HepG2 (cell line): Measurements from ENCODE around the gene GIN1. TPM values are rescaled to one million over a fixed set of nuclear protein-coding genes. Genes with fewer than 3 reads are reported as not detected.

ENCODE experiments used
- ATF7 ChIP-seq, 2 experiments: fragments of 450-650 bp in 1 of 2; sonication (generic) in 1 of 2; formaldehyde crosslinking in 1 of 2; IDR thresholded peaks; 2 replicates each; pipeline versions ENCODE4 v1.4.0 to v1.6.1; 2016 to 2020; ENCODE audit warnings: antibody characterized with exemption in 1 of 2, mild to moderate bottlenecking in 1 of 2, missing genetic modification reagents in 1 of 2
- CBFB ChIP-seq: sonication (generic); formaldehyde crosslinking; IDR thresholded peaks from 2 replicates; pipeline ENCODE4 v1.4.0; 2020; ENCODE audit warnings: missing genetic modification reagents
- E2F5 ChIP-seq: sonication (generic); formaldehyde crosslinking; conservative IDR thresholded peaks from 2 replicates; pipeline ENCODE4 v1.4.0; 2020; ENCODE audit warnings: missing genetic modification reagents
- FOXA1 ChIP-seq, 2 experiments: fragments of 450-650 bp in 1 of 2; sonication (generic) in 1 of 2; formaldehyde crosslinking in 1 of 2; IDR thresholded peaks; 2 replicates each; pipeline versions ENCODE4 v1.4.0 to v1.6.1; 2016 to 2020; ENCODE audit warnings: missing genetic modification reagents in 1 of 2
- HDAC6 ChIP-seq: fragments of 200-600 bp; sonication (generic); IDR thresholded peaks from 2 replicates; pipeline ENCODE4 v1.7.0; 2017; ENCODE audit warnings: mild to moderate bottlenecking, antibody characterized with exemption, low read length, low read depth
- NONO ChIP-seq, 2 experiments: fragments of 450-650 bp in 1 of 2; sonication (generic) in 1 of 2; formaldehyde crosslinking in 1 of 2; IDR thresholded peaks in 1 of 2; conservative IDR thresholded peaks in 1 of 2; 2 replicates each; pipeline versions ENCODE4 v1.6.1 to v1.8.0; 2017 to 2022; ENCODE audit warnings: mild to moderate bottlenecking in 1 of 2, missing genetic modification reagents in 1 of 2, moderate library complexity in 1 of 2
- RERE ChIP-seq: IDR thresholded peaks from 2 replicates; pipeline ENCODE4 v1.6.1; 2016; ENCODE audit warnings: low read depth, missing genetic modification reagents, missing compliant biosample characterization
- SMAD1 ChIP-seq: sonication (generic); formaldehyde crosslinking; IDR thresholded peaks from 2 replicates; pipeline ENCODE4 v1.4.0; 2020; ENCODE audit warnings: missing genetic modification reagents, low read depth, mild to moderate bottlenecking, borderline replicate concordance
- SNRNP70 ChIP-seq: fragments of 200-400 bp; formaldehyde crosslinking; IDR thresholded peaks from 2 replicates; pipeline ENCODE4 v1.6.1; 2017; ENCODE audit warnings: mild to moderate bottlenecking, low read depth, low read length, moderate library complexity
- THAP8 ChIP-seq: sonication (generic); formaldehyde crosslinking; IDR thresholded peaks from 2 replicates; pipeline ENCODE4 v1.5.1; 2020; ENCODE audit warnings: missing genetic modification reagents, mild to moderate bottlenecking, borderline replicate concordance
- USF2 ChIP-seq, 2 experiments: sonication (generic) in 1 of 2; formaldehyde crosslinking in 1 of 2; IDR thresholded peaks; 2 replicates each; pipeline versions ENCODE4 v1.5.1 to v1.6.1; 2011 to 2020; ENCODE audit warnings: borderline replicate concordance in 1 of 2, low read depth in 1 of 2, low read length in 1 of 2, mild to moderate bottlenecking in 1 of 2, missing genetic modification reagents in 1 of 2, moderate library complexity in 1 of 2
- ZC3H4 ChIP-seq: sonication (generic); formaldehyde crosslinking; IDR thresholded peaks from 2 replicates; pipeline ENCODE4 v1.4.0; 2020; ENCODE audit warnings: missing genetic modification reagents, borderline replicate concordance
- ZNF207 ChIP-seq: fragments of 450-650 bp; IDR thresholded peaks from 2 replicates; pipeline ENCODE4 v1.6.1; 2016; ENCODE audit warnings: antibody characterized with exemption, borderline replicate concordance
- ZNF225 ChIP-seq: sonication (generic); formaldehyde crosslinking; IDR thresholded peaks from 2 replicates; pipeline ENCODE4 v1.4.0; 2020; ENCODE audit warnings: mild to moderate bottlenecking, missing genetic modification reagents
- ZNF431 ChIP-seq: sonication (generic); formaldehyde crosslinking; IDR thresholded peaks from 2 replicates; pipeline ENCODE4 v1.9.0; 2022; ENCODE audit warnings: missing genetic modification reagents, low read depth, mild to moderate bottlenecking, borderline replicate concordance
- ZNF564 ChIP-seq: sonication (generic); formaldehyde crosslinking; IDR thresholded peaks from 2 replicates; pipeline ENCODE4 v1.8.1; 2023; ENCODE audit warnings: mild to moderate bottlenecking, missing genetic modification reagents
- ZNF670 ChIP-seq: sonication (generic); formaldehyde crosslinking; IDR thresholded peaks from 2 replicates; pipeline ENCODE4 v1.8.0; 2022; ENCODE audit warnings: mild to moderate bottlenecking, missing genetic modification reagents, borderline replicate concordance
- polyA plus RNA-seq, 8 experiments: library from polyadenylated mRNA; depleted of rRNA in 3 of 8; stranded (reverse) in 7 of 8; unstranded in 1 of 8; fragments of >200 nt; fragmentation: Illumina TruSeq in 4 of 8; extraction: Trizol in 4 of 8; gene quantifications; 2 replicates each; pipeline versions ENCODE4 v1.2.1 to v1.2.3, GENCODE V29; 2011 to 2016; ENCODE audit warnings: low read depth in 4 of 8, missing spikeins in 1 of 8, mixed read lengths in 1 of 8; ENCODE audit not compliant: insufficient read depth in 1 of 8
- total RNA-seq, 5 experiments: library from RNA; depleted of rRNA; stranded (reverse); fragments of >200 nt; fragmentation: Illumina TruSeq; extraction: Trizol; gene quantifications; 2 replicates each; pipeline ENCODE4 v1.2.3, GENCODE V29; 2016; ENCODE audit warnings: low read depth in 1 of 5

The GIN1 gene
- total and polyA plus RNA-seq, 2 of the 13 experiments (the other 11 are each of a cell fraction or from before 2014, with no cell fraction given), result 1.7 to 7.7 TPM

GRCh38 chr5:103119765-103120606 lies at the start of gene GIN1, which contains the start of gene PPIP5K2 (continued):
- no peak for TF ChIP-seq RERE
- TF ChIP-seq SNRNP70, result no peak
- TF ChIP-seq HDAC6, result no peak
- TF ChIP-seq THAP8 (CRISPR knock-in tag), result no peak
- TF ChIP-seq E2F5, result no peak
- TF ChIP-seq ATF7 (IDR thresholded peaks at IDR 0.05), result no peak
- TF ChIP-seq ATF7 (CRISPR knock-in tag; IDR thresholded peaks at IDR 0.05), result no peak
- no peak for TF ChIP-seq USF2 (IDR thresholded peaks at IDR 0.05; ENCODE audit: low read depth, low read length)
- TF ChIP-seq USF2 (CRISPR knock-in tag; IDR thresholded peaks at IDR 0.05; ENCODE audit: borderline replicate concordance), result no peak
- TF ChIP-seq ZC3H4 (CRISPR knock-in tag), result no peak; the same call in 1 of the 2 replicates
- TF ChIP-seq ZNF207, result no peak
- 0 out of 2 replicates have a peak, but pooled peaks have one; percentile 64 for TF ChIP-seq ZNF670 (CRISPR knock-in tag)
- TF ChIP-seq FOXA1 (IDR thresholded peaks at IDR 0.05), result no peak
- TF ChIP-seq FOXA1 (CRISPR knock-in tag; IDR thresholded peaks at IDR 0.05), result no peak
- peak; percentile 71; the same call in 1 of the 2 replicates for TF ChIP-seq ZNF564 (CRISPR knock-in tag)
- TF ChIP-seq SMAD1, result peak; percentile 56
- TF ChIP-seq NONO (IDR thresholded peaks at IDR 0.05), result no peak
- TF ChIP-seq NONO (CRISPR knock-in tag; conservative IDR thresholded peaks at IDR 0.05), result peak; percentile 98
- no peak for TF ChIP-seq ZNF431 (CRISPR knock-in tag)
- TF ChIP-seq CBFB (CRISPR knock-in tag), result 0 out of 2 replicates have a peak, but pooled peaks have one; percentile 61
- no peak for TF ChIP-seq ZNF225 (CRISPR knock-in tag)
